ENCODE data around the gene SBK3.

GRCh38 chr19:55578031-55578760 is 32.9 kb upstream of the SBK3 start:
- TF ChIP-seq CTCF (conservative IDR thresholded peaks at IDR 0.05; ENCODE audit: low read length), result no peak
- no peak for TF ChIP-seq EZH2phosphoT487 (IDR thresholded peaks at IDR 0.05; ENCODE audit: borderline replicate concordance, low read depth, low read length)
